HEK293 (cell line): ENCODE data around the gene PFDN5.

Experiments used
- EGR2 ChIP-seq: fragments of 450-650 bp; formaldehyde crosslinking; IDR thresholded peaks from 2 replicates; pipeline ENCODE4 v1.5.1; 2016; ENCODE audit warnings: low read depth, missing biosample characterization, missing genetic modification characterization
- GLIS2 ChIP-seq: fragments of 450-650 bp; formaldehyde crosslinking; IDR thresholded peaks from 2 replicates; pipeline ENCODE4 v1.5.1; 2016; ENCODE audit warnings: missing biosample characterization, missing genetic modification characterization
- KLF16 ChIP-seq: fragments of 450-650 bp; formaldehyde crosslinking; IDR thresholded peaks from 2 replicates; pipeline ENCODE4 v1.5.1; 2017; ENCODE audit warnings: missing biosample characterization, missing genetic modification characterization
- SP7 ChIP-seq: fragments of 450-650 bp; formaldehyde crosslinking; IDR thresholded peaks from 2 replicates; pipeline ENCODE4 v1.5.1; 2016; ENCODE audit warnings: missing biosample characterization, missing genetic modification characterization
- ZFP69B ChIP-seq: fragments of 450-650 bp; formaldehyde crosslinking; IDR thresholded peaks from 2 replicates; pipeline ENCODE4 v1.5.1; 2016; ENCODE audit warnings: missing biosample characterization, missing genetic modification characterization
- ZNF10 ChIP-seq: fragments of 450-650 bp; formaldehyde crosslinking; IDR thresholded peaks from 2 replicates; pipeline ENCODE4 v1.5.1; 2017; ENCODE audit warnings: missing biosample characterization, missing genetic modification characterization
- ZNF132 ChIP-seq: fragments of 450-650 bp; formaldehyde crosslinking; IDR thresholded peaks from 2 replicates; pipeline ENCODE4 v1.5.1; 2017; ENCODE audit warnings: missing biosample characterization, missing genetic modification characterization, borderline replicate concordance
- ZNF133 ChIP-seq: fragments of 450-650 bp; formaldehyde crosslinking; IDR thresholded peaks from 2 replicates; pipeline ENCODE4 v1.5.1; 2016; ENCODE audit warnings: missing biosample characterization, missing genetic modification characterization
- ZNF174 ChIP-seq: fragments of 450-650 bp; formaldehyde crosslinking; IDR thresholded peaks from 2 replicates; pipeline ENCODE4 v1.5.0; 2017; ENCODE audit warnings: missing biosample characterization, mild to moderate bottlenecking, missing genetic modification characterization
- ZNF23 ChIP-seq: fragments of 450-650 bp; formaldehyde crosslinking; IDR thresholded peaks from 2 replicates; pipeline ENCODE4 v1.5.1; 2016; ENCODE audit warnings: missing biosample characterization, missing genetic modification characterization, borderline replicate concordance
- ZNF248 ChIP-seq: fragments of 450-650 bp; formaldehyde crosslinking; IDR thresholded peaks from 2 replicates; pipeline ENCODE4 v1.5.1; 2017; ENCODE audit warnings: missing biosample characterization, missing genetic modification characterization
- ZNF266 ChIP-seq: fragments of 450-650 bp; formaldehyde crosslinking; IDR thresholded peaks from 2 replicates; pipeline ENCODE4 v1.5.1; 2016; ENCODE audit warnings: missing biosample characterization, missing genetic modification characterization, low read depth
- ZNF366 ChIP-seq: fragments of 450-650 bp; formaldehyde crosslinking; conservative IDR thresholded peaks from 2 replicates; pipeline ENCODE4 v1.5.1; 2016; ENCODE audit warnings: missing biosample characterization, missing genetic modification characterization
- ZNF394 ChIP-seq: fragments of 450-650 bp; formaldehyde crosslinking; IDR thresholded peaks from 2 replicates; pipeline ENCODE4 v1.5.1; 2016; ENCODE audit warnings: missing biosample characterization, missing genetic modification characterization, mild to moderate bottlenecking, moderate library complexity, borderline replicate concordance
- ZNF48 ChIP-seq: fragments of 450-650 bp; formaldehyde crosslinking; IDR thresholded peaks from 2 replicates; pipeline ENCODE4 v1.5.1; 2016; ENCODE audit warnings: missing biosample characterization, missing genetic modification characterization
- ZNF510 ChIP-seq: fragments of 450-650 bp; formaldehyde crosslinking; IDR thresholded peaks from 2 replicates; pipeline ENCODE4 v1.5.1; 2018; ENCODE audit warnings: mild to moderate bottlenecking, missing genetic modification characterization, missing biosample characterization; ENCODE audit not compliant: insufficient replicate concordance
- ZNF558 ChIP-seq: fragments of 450-650 bp; formaldehyde crosslinking; IDR thresholded peaks from 2 replicates; pipeline ENCODE4 v1.5.1; 2016; ENCODE audit warnings: missing biosample characterization, missing genetic modification characterization
- ZNF571 ChIP-seq: fragments of 450-650 bp; formaldehyde crosslinking; IDR thresholded peaks from 2 replicates; pipeline ENCODE4 v1.5.0; 2017; ENCODE audit warnings: missing biosample characterization, missing genetic modification characterization
- ZNF623 ChIP-seq: fragments of 450-650 bp; formaldehyde crosslinking; IDR thresholded peaks from 2 replicates; pipeline ENCODE4 v1.5.1; 2016; ENCODE audit warnings: missing biosample characterization, missing genetic modification characterization
- ZNF658 ChIP-seq: fragments of 450-650 bp; formaldehyde crosslinking; IDR thresholded peaks from 2 replicates; pipeline ENCODE4; 2016; ENCODE audit warnings: missing biosample characterization, missing genetic modification characterization
- TF ChIP-seq, protein P1 (sequence below): fragments of 450-650 bp; formaldehyde crosslinking; IDR thresholded peaks from 2 replicates; pipeline ENCODE4 v1.5.1; 2017; ENCODE audit warnings: missing biosample characterization, missing genetic modification characterization
- TF ChIP-seq, protein P2 (sequence below): fragments of 450-650 bp; formaldehyde crosslinking; conservative IDR thresholded peaks from 2 replicates; pipeline ENCODE4 v1.5.1; 2016; ENCODE audit warnings: low read depth, missing biosample characterization, missing genetic modification characterization
- TF ChIP-seq, protein P3 (sequence below): fragments of 450-650 bp; formaldehyde crosslinking; IDR thresholded peaks from 2 replicates; pipeline ENCODE4 v1.5.1; 2016; ENCODE audit warnings: missing biosample characterization, missing genetic modification characterization
- TF ChIP-seq, protein P4 (sequence below): fragments of 450-650 bp; formaldehyde crosslinking; IDR thresholded peaks from 2 replicates; pipeline ENCODE4 v1.5.1; 2017; ENCODE audit warnings: missing biosample characterization, mild to moderate bottlenecking, missing genetic modification characterization, moderate library complexity

PFDN5 gene

DNA sequence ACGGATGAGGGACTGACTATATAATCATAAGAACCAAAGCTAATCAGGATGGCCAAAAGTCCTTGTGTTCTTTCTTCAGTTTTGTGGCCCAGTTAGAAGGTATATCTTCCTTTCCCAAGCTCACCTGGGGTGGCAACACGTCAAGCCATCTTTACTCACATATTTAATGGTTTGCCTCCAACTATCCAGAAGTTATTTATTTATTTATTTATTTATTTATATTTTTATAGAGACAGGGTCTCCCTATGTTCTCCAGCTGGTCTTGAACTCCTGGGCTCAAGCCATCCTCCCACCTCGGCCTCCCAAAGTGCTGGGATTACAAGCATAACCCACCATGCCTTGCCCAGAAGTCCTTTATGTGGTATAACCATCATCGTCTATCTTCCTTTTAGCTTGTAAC lies 52.6 kb downstream of the PFDN5 start (continued):
- TF ChIP-seq, protein P1, sequence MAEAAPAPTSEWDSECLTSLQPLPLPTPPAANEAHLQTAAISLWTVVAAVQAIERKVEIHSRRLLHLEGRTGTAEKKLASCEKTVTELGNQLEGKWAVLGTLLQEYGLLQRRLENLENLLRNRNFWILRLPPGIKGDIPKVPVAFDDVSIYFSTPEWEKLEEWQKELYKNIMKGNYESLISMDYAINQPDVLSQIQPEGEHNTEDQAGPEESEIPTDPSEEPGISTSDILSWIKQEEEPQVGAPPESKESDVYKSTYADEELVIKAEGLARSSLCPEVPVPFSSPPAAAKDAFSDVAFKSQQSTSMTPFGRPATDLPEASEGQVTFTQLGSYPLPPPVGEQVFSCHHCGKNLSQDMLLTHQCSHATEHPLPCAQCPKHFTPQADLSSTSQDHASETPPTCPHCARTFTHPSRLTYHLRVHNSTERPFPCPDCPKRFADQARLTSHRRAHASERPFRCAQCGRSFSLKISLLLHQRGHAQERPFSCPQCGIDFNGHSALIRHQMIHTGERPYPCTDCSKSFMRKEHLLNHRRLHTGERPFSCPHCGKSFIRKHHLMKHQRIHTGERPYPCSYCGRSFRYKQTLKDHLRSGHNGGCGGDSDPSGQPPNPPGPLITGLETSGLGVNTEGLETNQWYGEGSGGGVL (tag by site-specific recombination): no peak
- TF ChIP-seq ZNF174 (tag by site-specific recombination): no peak
- no peak for TF ChIP-seq GLIS2 (tag by site-specific recombination)
- TF ChIP-seq, protein P2, sequence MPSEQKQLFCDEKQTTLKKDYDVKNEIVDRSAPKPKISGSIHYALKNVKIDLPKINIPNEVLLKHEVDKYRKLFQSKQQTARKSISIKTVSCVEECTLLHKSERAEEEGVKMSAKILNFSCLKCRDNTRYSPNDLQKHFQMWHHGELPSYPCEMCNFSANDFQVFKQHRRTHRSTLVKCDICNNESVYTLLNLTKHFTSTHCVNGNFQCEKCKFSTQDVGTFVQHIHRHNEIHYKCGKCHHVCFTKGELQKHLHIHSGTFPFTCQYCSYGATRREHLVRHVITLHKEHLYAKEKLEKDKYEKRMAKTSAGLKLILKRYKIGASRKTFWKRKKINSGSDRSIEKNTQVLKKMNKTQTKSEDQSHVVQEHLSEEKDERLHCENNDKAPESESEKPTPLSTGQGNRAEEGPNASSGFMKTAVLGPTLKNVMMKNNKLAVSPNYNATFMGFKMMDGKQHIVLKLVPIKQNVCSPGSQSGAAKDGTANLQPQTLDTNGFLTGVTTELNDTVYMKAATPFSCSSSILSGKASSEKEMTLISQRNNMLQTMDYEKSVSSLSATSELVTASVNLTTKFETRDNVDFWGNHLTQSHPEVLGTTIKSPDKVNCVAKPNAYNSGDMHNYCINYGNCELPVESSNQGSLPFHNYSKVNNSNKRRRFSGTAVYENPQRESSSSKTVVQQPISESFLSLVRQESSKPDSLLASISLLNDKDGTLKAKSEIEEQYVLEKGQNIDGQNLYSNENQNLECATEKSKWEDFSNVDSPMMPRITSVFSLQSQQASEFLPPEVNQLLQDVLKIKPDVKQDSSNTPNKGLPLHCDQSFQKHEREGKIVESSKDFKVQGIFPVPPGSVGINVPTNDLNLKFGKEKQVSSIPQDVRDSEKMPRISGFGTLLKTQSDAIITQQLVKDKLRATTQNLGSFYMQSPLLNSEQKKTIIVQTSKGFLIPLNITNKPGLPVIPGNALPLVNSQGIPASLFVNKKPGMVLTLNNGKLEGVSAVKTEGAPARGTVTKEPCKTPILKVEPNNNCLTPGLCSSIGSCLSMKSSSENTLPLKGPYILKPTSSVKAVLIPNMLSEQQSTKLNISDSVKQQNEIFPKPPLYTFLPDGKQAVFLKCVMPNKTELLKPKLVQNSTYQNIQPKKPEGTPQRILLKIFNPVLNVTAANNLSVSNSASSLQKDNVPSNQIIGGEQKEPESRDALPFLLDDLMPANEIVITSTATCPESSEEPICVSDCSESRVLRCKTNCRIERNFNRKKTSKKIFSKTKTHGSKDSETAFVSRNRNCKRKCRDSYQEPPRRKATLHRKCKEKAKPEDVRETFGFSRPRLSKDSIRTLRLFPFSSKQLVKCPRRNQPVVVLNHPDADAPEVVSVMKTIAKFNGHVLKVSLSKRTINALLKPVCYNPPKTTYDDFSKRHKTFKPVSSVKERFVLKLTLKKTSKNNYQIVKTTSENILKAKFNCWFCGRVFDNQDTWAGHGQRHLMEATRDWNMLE (tag by site-specific recombination): peak; percentile 55
- no peak for TF ChIP-seq ZNF23
- TF ChIP-seq EGR2: no peak
- TF ChIP-seq ZNF133: no peak
- TF ChIP-seq ZNF623 (tag by site-specific recombination): 0 out of 2 replicates have a peak, but pooled peaks have one; percentile 14
- TF ChIP-seq ZNF10 (tag by site-specific recombination): no peak
- TF ChIP-seq, protein P3, sequence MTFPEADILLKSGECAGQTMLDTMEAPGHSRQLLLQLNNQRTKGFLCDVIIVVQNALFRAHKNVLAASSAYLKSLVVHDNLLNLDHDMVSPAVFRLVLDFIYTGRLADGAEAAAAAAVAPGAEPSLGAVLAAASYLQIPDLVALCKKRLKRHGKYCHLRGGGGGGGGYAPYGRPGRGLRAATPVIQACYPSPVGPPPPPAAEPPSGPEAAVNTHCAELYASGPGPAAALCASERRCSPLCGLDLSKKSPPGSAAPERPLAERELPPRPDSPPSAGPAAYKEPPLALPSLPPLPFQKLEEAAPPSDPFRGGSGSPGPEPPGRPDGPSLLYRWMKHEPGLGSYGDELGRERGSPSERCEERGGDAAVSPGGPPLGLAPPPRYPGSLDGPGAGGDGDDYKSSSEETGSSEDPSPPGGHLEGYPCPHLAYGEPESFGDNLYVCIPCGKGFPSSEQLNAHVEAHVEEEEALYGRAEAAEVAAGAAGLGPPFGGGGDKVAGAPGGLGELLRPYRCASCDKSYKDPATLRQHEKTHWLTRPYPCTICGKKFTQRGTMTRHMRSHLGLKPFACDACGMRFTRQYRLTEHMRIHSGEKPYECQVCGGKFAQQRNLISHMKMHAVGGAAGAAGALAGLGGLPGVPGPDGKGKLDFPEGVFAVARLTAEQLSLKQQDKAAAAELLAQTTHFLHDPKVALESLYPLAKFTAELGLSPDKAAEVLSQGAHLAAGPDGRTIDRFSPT: no peak
- TF ChIP-seq ZNF510 (tag by site-specific recombination): no peak
- no peak for TF ChIP-seq ZNF248 (tag by site-specific recombination)
- TF ChIP-seq ZNF366: no peak
- no peak for TF ChIP-seq ZNF658 (tag by site-specific recombination)
- no peak for TF ChIP-seq ZNF571 (tag by site-specific recombination)
- 0 out of 2 replicates have a peak, but pooled peaks have one; percentile 33 for TF ChIP-seq ZNF558 (tag by site-specific recombination)
- no peak for TF ChIP-seq KLF16 (tag by site-specific recombination)
- peak; percentile 69; the same call in 1 of the 2 replicates for TF ChIP-seq ZNF394 (tag by site-specific recombination)
- TF ChIP-seq, protein P4, sequence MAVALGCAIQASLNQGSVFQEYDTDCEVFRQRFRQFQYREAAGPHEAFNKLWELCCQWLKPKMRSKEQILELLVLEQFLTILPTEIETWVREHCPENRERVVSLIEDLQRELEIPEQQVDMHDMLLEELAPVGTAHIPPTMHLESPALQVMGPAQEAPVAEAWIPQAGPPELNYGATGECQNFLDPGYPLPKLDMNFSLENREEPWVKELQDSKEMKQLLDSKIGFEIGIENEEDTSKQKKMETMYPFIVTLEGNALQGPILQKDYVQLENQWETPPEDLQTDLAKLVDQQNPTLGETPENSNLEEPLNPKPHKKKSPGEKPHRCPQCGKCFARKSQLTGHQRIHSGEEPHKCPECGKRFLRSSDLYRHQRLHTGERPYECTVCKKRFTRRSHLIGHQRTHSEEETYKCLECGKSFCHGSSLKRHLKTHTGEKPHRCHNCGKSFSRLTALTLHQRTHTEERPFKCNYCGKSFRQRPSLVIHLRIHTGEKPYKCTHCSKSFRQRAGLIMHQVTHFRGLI (tag by site-specific recombination): no peak
- TF ChIP-seq ZNF266: no peak
- TF ChIP-seq ZNF132 (tag by site-specific recombination): no peak
- no peak for TF ChIP-seq ZNF48 (tag by site-specific recombination)
- no peak for TF ChIP-seq SP7
- TF ChIP-seq ZFP69B (tag by site-specific recombination): no peak
